NCI-H526 (cell line): Measurements from ENCODE around the gene STK4.

Source experiments
- DNase-seq, 2 experiments: peaks; one replicate each; lab custom pipeline; 2025; lab: John Stamatoyannopoulos, UW

The STK4 gene

GRCh38 chr20:45087097-45087790 lies 120.9 kb downstream of the STK4 start:
- DNase-seq: no peak

- DNase-seq: no peak
Measured at GRCh38 chr20:45087814-45088213, 121.5 kb downstream of the STK4 start.

DNA sequence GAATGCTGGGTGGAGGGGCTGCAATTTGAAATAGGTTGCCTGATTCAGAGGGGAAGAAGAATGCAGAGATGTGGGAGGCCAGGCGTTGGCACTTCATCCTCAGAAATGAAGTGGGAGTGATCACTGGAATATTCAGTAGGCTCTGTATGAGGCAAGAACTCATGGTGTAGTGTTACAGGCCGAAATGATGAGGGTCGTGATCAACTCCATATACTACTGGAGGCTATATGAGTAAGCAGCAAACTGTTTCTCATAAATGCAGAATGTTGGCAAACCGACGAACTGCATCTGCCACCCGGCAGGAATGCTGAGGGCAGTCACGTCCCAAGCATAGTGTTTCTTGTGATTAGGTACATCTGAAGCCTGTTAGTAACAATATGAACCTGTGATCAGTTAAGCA lies 121.9 kb downstream of the STK4 start:
- DNase-seq: no peak

- no peak for DNase-seq
Measured at GRCh38 chr20:45090481-45090880, 124.2 kb downstream of the STK4 start.

GRCh38 chr20:45091366-45091765 lies 125.1 kb downstream of the STK4 start:
- no peak for DNase-seq

GRCh38 chr20:45092898-45093297 lies 126.6 kb downstream of the STK4 start:
- DNase-seq: no peak

- DNase-seq: no peak
Measured at GRCh38 chr20:45094201-45094600, 127.9 kb downstream of the STK4 start.

DNA sequence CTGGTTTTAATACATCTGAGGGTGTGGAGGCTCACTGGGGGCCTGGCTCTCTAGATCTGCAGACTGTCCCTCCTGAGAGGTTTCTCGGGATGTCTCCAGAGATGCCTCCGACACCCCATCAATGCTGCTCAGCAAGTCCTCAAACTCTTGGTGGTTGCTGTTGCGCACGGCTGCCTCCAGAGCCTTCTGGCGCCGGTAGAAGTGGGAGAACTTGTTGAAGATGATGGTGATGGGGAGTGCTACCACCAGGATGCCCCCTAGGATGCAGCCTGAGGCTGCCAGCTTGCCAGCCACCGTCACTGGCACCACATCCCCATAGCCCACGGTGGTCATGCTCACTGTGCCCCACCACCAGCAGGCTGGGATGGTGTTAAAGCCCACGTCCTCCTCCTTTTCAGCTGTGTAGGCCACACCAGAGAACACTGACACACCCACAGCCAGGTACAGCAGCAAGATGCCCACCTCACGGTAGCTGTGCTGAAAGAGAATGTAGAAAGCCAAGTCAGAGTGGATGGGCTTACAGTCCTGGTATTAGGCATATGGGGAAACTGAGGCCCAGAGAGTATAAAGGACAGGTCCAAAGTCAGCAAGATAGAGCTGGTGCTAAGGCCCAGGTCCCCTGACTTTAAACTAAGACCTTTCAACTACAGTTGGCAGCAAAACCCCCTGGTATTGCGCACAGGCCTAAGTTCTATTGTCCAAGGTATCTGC lies 128.7 kb downstream of the STK4 start:
- no peak for DNase-seq

DNA sequence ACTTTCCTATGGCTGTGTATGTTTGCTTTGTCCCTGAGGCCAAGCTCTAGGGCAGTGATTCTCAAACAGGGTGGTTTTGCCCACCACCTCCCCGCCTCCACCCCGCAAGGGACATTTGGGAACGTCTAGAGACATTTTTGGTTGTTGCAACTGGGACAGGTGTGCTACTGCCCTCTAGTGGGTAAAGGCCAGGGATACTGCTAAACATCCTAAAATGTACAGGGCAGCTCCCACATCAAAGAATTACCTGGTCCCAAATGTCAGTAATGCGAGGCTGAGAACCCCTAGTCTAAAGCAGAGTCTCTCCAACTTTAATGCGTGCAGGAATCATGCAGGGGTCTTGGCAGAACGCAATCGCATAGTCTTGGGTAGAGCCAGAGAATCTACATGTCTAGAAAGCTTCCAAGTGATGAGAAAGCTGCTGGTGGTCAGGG lies 129.5 kb downstream of the STK4 start:
- peak; percentile 33 to 75 for DNase-seq

- no peak for DNase-seq
Measured at GRCh38 chr20:45096781-45097180, 130.5 kb downstream of the STK4 start.

GRCh38 chr20:45097485-45098102 lies 131.3 kb downstream of the STK4 start:
- no peak for DNase-seq

- DNase-seq: peak; percentile 33 to 75
Measured at GRCh38 chr20:45098103-45098773, 131.9 kb downstream of the STK4 start.

GRCh38 chr20:45100563-45101245 lies 134.4 kb downstream of the STK4 start, which contains the start of gene KCNS1:
Gene KCNS1 (minus strand): TSS chr20:45101127. CDS start chr20:45099236, 1,891 bp downstream.
- DNase-seq: no peak

DNA sequence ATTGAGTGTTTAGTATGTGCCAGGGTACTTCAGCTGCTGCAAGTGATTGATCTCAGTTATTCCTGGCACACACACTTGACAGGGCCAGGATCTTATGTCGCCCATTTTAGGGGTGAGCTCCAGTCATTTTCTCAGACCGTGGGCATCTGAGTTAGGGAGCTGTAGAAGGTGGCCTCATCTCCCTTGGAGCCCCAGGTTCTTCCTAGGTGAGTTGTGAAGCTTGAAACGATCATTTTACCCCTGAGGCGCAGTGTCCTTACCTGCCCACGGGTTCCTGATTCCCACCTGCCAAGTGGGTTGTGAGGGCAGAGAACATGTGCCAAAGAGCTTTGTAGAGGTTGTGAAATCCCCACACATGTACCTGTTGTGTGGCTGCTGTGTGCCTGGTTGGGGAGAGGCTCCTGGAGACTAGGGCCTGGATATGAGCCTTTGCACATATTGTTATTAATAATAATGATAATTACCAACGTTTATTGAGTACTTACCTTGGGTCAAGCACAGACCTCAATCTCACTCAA lies 135.1 kb downstream of the STK4 start:
- DNase-seq: no peak

GRCh38 chr20:45103072-45103471 lies 136.8 kb downstream of the STK4 start:
- no peak for DNase-seq

DNA sequence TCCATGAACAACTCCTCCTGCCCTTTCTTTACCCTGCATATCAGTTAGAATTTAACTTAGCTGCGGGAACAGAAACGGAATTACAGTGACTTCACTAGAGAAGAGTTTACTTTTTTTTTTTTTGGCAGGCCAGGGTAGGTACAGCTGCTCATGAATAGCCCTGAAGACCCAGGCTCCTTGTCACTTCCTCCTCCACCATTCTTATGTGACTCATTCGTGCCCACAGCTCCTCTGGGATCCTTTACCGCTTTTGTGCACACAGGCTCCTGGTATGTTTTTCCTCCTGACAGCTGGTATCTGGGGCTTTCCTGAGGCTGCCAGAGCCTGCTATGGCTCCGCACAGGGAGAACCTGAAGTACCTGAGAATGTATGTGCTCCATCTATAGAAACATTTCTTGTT lies 138.5 kb downstream of the STK4 start:
- DNase-seq: no peak

- no peak for DNase-seq
Measured at GRCh38 chr20:45105317-45105716, 139.0 kb downstream of the STK4 start.

GRCh38 chr20:45109634-45110033 lies 143.3 kb downstream of the STK4 start:
- no peak for DNase-seq

DNA sequence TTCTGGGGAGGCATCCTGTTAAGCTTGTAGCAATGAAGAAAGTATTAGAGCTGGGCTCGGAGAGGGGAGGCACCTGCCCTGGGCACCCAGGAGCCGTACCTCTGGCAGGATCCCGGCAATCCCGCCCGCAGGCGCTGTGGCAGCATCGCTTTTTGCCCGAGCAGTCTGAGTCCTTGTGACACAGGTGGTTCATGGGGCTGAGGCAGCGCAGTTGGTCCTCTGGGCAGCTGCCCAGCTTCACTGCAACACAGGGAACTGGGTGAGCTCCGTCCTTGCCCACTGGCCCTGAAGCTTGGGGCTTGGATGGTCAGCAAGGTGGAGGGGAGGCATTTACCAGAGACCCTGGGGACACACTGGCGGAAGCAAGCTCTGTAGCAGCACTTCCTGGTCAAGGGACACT lies 144.0 kb downstream of the STK4 start:
- no peak for DNase-seq

DNA sequence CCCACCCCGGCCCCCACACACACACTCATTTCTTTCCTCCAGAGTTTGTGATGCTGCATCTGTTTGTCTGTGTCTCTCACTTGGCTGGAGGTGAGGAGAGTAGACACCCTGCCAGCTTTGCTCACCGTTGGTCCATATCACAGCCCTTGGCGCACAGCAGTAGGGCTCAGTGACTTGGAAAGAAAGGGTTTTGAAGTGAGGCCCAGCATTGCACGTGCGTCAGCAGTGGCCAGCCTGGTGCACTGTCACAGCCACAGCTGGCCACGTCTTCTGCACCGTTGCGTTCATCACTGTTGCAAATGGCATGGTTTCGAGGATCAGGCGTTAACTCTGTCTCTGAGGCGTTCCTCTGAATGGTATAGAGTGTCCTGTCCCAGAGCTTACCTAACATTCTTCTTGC lies 145.0 kb downstream of the STK4 start:
- DNase-seq: no peak

DNA sequence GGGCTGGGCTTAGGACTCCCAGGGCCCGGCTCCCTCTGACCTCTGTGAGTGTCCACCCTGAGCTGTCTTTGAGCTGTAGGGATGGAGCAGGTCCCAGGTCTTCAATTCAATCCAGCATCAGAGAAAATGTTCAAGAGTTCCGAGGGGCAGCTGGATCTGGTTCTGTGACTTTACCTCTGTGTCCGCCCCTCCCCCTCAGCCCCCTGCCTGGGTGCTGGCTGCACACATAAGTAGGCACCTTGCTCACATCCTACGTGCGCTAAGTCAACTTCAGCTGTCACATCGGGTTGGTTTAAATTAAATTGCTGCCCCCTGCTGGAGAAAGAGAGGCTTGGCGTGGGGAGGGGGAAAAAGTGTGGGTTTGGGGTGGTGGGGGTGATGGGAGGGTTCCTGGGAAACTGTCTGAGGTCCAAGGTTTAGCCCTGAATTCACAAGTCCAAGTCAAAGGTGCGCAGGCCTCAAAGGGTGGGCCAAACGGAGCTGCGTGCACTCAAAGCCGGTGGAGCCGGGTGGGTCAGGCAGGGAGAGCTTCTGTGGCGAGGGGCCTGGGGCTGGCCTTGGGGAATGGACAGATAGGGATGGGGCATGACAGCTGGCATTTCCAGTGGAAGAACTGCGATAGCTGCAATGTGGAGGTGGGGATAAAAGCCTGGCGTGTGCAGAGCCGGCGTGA lies 145.6 kb downstream of the STK4 start:
- DNase-seq: peak in 1 of 2 experiments; percentile 41
